SK-N-SH treated with all-trans-retinoic acid at 6 μM for 48 hours (cell line): Measurements from ENCODE around the gene MAP7D1.
A peak's percentile ranks its signal among the peaks of the same experiment; 100 is the strongest.

ENCODE experiments used
- ATAC-seq: fragments of 200-7000 bp; cut with Tn5 transposase; 3 replicates; pipeline ENCODE4 v1.9.1; 2020; ENCODE audit warnings: mild to moderate bottlenecking, moderate library complexity
- ARNTL ChIP-seq: fragments of 450-650 bp; formaldehyde crosslinking; IDR thresholded peaks from 2 replicates; pipeline ENCODE4 v1.5.0; 2020; ENCODE audit warnings: low read depth, mild to moderate bottlenecking, moderate library complexity, borderline replicate concordance
- BACH2 ChIP-seq: fragments of 250-450 bp; sonication (Bioruptor Pico); IDR thresholded peaks from 2 replicates; pipeline ENCODE4 v1.9.0; 2021; ENCODE audit warnings: mild to moderate bottlenecking, borderline replicate concordance
- CREB5 ChIP-seq: fragments of 250-450 bp; sonication (Bioruptor Pico); IDR thresholded peaks from 2 replicates; pipeline ENCODE4 v1.5.1; 2020; ENCODE audit warnings: low read depth, mild to moderate bottlenecking, moderate library complexity
- CSDC2 ChIP-seq: fragments of 250-450 bp; sonication (Bioruptor Pico); IDR thresholded peaks from 2 replicates; pipeline ENCODE4 v1.5.0; 2020; ENCODE audit warnings: mild to moderate bottlenecking, moderate library complexity
- CSRNP3 ChIP-seq: fragments of 250-450 bp; sonication (Bioruptor Pico); IDR thresholded peaks from 2 replicates; pipeline ENCODE4 v1.5.1; 2021; ENCODE audit warnings: mild to moderate bottlenecking, moderate library complexity
- ESRRG ChIP-seq: fragments of 250-450 bp; sonication (Bioruptor Pico); IDR thresholded peaks from 2 replicates; pipeline ENCODE4 v1.6.1; 2021; ENCODE audit warnings: mild to moderate bottlenecking
- GLIS3 ChIP-seq: fragments of 250-450 bp; sonication (Bioruptor Pico); IDR thresholded peaks from 2 replicates; pipeline ENCODE4 v1.5.0; 2020; ENCODE audit warnings: mild to moderate bottlenecking, moderate library complexity
- ISL1 ChIP-seq: fragments of 250-450 bp; sonication (Bioruptor Pico); IDR thresholded peaks from 2 replicates; pipeline ENCODE4 v2.1.2; 2022; ENCODE audit warnings: mild to moderate bottlenecking, moderate library complexity
- POU6F1 ChIP-seq: fragments of 250-450 bp; sonication (Bioruptor Pico); IDR thresholded peaks from 2 replicates; pipeline ENCODE4 v1.8.0; 2021; ENCODE audit warnings: low read depth, mild to moderate bottlenecking, moderate library complexity, borderline replicate concordance
- PPARA ChIP-seq: fragments of 250-450 bp; sonication (Bioruptor Pico); IDR thresholded peaks from 2 replicates; pipeline ENCODE4 v1.5.0; 2020; ENCODE audit warnings: mild to moderate bottlenecking, borderline replicate concordance
- RARB ChIP-seq: fragments of 250-450 bp; sonication (Bioruptor Pico); IDR thresholded peaks from 2 replicates; pipeline ENCODE4 v1.8.0; 2021; ENCODE audit warnings: mild to moderate bottlenecking, moderate library complexity
- TCF4 ChIP-seq: fragments of 250-450 bp; sonication (Bioruptor Pico); IDR thresholded peaks from 2 replicates; pipeline ENCODE4 v1.8.0; 2021; ENCODE audit warnings: mild to moderate bottlenecking, moderate library complexity, borderline replicate concordance
- TOX ChIP-seq: fragments of 250-450 bp; sonication (Bioruptor Pico); IDR thresholded peaks from 2 replicates; pipeline ENCODE4 v1.8.0; 2021; ENCODE audit warnings: mild to moderate bottlenecking, moderate library complexity, borderline replicate concordance
- TSHZ2 ChIP-seq: fragments of 250-450 bp; sonication (Bioruptor Pico); IDR thresholded peaks from 2 replicates; pipeline ENCODE4 v1.5.0; 2020; ENCODE audit warnings: mild to moderate bottlenecking, moderate library complexity
- ZC3H10 ChIP-seq: fragments of 250-450 bp; sonication (Bioruptor Pico); IDR thresholded peaks from 2 replicates; pipeline ENCODE4 v1.5.1; 2021; ENCODE audit warnings: mild to moderate bottlenecking, moderate library complexity
- ZFP3 ChIP-seq: fragments of 250-450 bp; sonication (Bioruptor Pico); IDR thresholded peaks from 2 replicates; pipeline ENCODE4 v1.5.0; 2020; ENCODE audit warnings: mild to moderate bottlenecking, moderate library complexity
- ZFP30 ChIP-seq: fragments of 450-650 bp; formaldehyde crosslinking; IDR thresholded peaks from 2 replicates; pipeline ENCODE4 v1.5.0; 2022; ENCODE audit warnings: mild to moderate bottlenecking, moderate library complexity
- ZNF565 ChIP-seq: fragments of 450-650 bp; formaldehyde crosslinking; conservative IDR thresholded peaks from 2 replicates; pipeline ENCODE4 v1.5.0; 2020; ENCODE audit warnings: low read depth, mild to moderate bottlenecking, moderate library complexity
- ZNF70 ChIP-seq: fragments of 450-650 bp; formaldehyde crosslinking; IDR thresholded peaks from 2 replicates; pipeline ENCODE4 v1.5.0; 2020; ENCODE audit warnings: mild to moderate bottlenecking, moderate library complexity

The MAP7D1 gene

GRCh38 chr1:36134505-36135329 is 21.2 kb upstream of the MAP7D1 start (continued):
- no peak for TF ChIP-seq TSHZ2
- no peak for TF ChIP-seq ESRRG (CRISPR knock-in tag)
- TF ChIP-seq ZNF565 (CRISPR knock-in tag), result no peak
- no peak for TF ChIP-seq ZFP3 (CRISPR knock-in tag)
- no peak for TF ChIP-seq CSRNP3 (CRISPR knock-in tag)

GRCh38 chr1:36135330-36135667 is 20.7 kb upstream of the MAP7D1 start:
- ATAC-seq, result no peak
- TF ChIP-seq ISL1 (CRISPR knock-in tag), result no peak

GRCh38 chr1:36135796-36136195 is 20.2 kb upstream of the MAP7D1 start:
- no peak for ATAC-seq
- TF ChIP-seq ZFP3 (CRISPR knock-in tag), result no peak
- TF ChIP-seq ZNF70, result no peak
- TF ChIP-seq BACH2 (CRISPR knock-in tag), result no peak
- no peak for TF ChIP-seq CSDC2

GRCh38 chr1:36136535-36136934 is 19.4 kb upstream of the MAP7D1 start:
- ATAC-seq, result peak; percentile 67

GRCh38 chr1:36137226-36137625 is 18.7 kb upstream of the MAP7D1 start:
- TF ChIP-seq TCF4 (CRISPR knock-in tag), result no peak
- TF ChIP-seq ZFP3 (CRISPR knock-in tag), result no peak
- TF ChIP-seq ZNF565 (CRISPR knock-in tag), result no peak
- no peak for TF ChIP-seq TOX (CRISPR knock-in tag)
- TF ChIP-seq CSRNP3 (CRISPR knock-in tag), result no peak
- no peak for TF ChIP-seq POU6F1 (CRISPR knock-in tag)
- no peak for TF ChIP-seq ZFP30
- TF ChIP-seq PPARA (CRISPR knock-in tag), result no peak
- no peak for TF ChIP-seq BACH2 (CRISPR knock-in tag)
- no peak for TF ChIP-seq ESRRG (CRISPR knock-in tag)
- no peak for TF ChIP-seq ISL1 (CRISPR knock-in tag)
- no peak for TF ChIP-seq ZNF70
- TF ChIP-seq, all 23 proteins: peak for 0
- ATAC-seq, result no peak

More at GRCh38 chr1:36136535-36136934, 19.4 kb upstream of the MAP7D1 start:
- TF ChIP-seq ZC3H10 (CRISPR knock-in tag), result no peak
- no peak for TF ChIP-seq ISL1 (CRISPR knock-in tag)
- TF ChIP-seq CREB5, result no peak
- no peak for TF ChIP-seq ZFP3 (CRISPR knock-in tag)
- TF ChIP-seq TOX (CRISPR knock-in tag), result no peak
- no peak for TF ChIP-seq RARB
- no peak for TF ChIP-seq GLIS3 (CRISPR knock-in tag)
- TF ChIP-seq ARNTL, result no peak
- no peak for TF ChIP-seq ESRRG (CRISPR knock-in tag)
